Measurements from ENCODE around the gene SUPT20H. TPM values are rescaled to one million over a fixed set of nuclear protein-coding genes. Genes with fewer than 3 reads are reported as not detected.
A peak's percentile ranks its signal among the peaks of the same experiment; 100 is the strongest.
"Not testable (repeated sequence)": the region's sequence is repeated elsewhere in the genome, so short reads cannot be mapped to it uniquely, and the experiment has no call there.

The SUPT20H gene
- total RNA-seq, 1 experiment from 2014 or later: 42.9 TPM

DNA sequence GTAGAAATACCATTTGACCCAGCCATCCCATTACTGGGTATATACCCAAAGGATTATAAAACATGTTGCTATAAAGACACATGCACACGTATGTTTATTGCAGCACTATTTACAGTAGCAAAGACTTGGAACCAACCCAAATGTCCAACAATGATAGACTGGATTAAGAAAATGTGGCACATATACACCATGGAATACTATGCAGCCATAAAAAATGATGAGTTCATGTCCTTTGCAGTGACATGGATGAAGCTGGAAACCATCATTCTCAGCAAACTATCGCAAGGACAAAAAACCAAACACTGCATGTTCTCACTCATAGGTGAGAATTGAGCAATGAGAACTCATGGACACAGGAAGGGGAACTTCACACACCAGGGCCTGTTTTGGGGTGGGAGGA is 3.3 kb downstream of the SUPT20H start:
- DNase-seq (ENCODE audit: low read depth, low spot score); H3K9me2 ChIP-seq (ENCODE audit: insufficient read depth); H3K9me3 ChIP-seq (ENCODE audit: control insufficient read depth in 1 of 2, insufficient read depth in 1 of 2, low read depth in 1 of 2, low read length in 2 of 2); BruUV-seq (replicated peaks); POLR2A ChIA-PET; H3K4me3 ChIP-seq (replicated peaks in 1 of 2; ENCODE audit: low read depth in 1 of 2, low read length in 2 of 2); H3K4me2 ChIP-seq (ENCODE audit: low read length); CTCF ChIA-PET; H3K27ac ChIP-seq (ENCODE audit: low read depth, low read length); H3K9ac ChIP-seq (ENCODE audit: low read length); H2AFZ ChIP-seq (ENCODE audit: low read depth, low read length, poor library complexity, severe bottlenecking); RAD21 ChIA-PET (ENCODE audit: low non-redundant PET in 1 of 2, low total read pairs in 2 of 2, uncharacterized antibody in 2 of 2, unreplicated experiment in 2 of 2); ATAC-seq; H3K27me3 ChIP-seq (ENCODE audit: insufficient read depth, low read length); H4K20me1 ChIP-seq (ENCODE audit: insufficient read depth); H3K36me3 ChIP-seq (ENCODE audit: control insufficient read depth in 1 of 2, insufficient read depth in 2 of 2, low read length in 2 of 2): not testable (repeated sequence)
- Histone ChIP-seq H3K79me2 (ENCODE audit: insufficient read depth, low read length) (peaks cover 56% of the 10 kb centered on the region), H3K4me1 (ENCODE audit: control insufficient read depth in 1 of 2, insufficient read depth in 2 of 2, low read length in 2 of 2) (peaks cover 6 to 14% of the 10 kb centered on the region in 2 experiments; a peak in 3 of 4 replicates)
- intact Hi-C loops (cut with micrococcal nuclease): loop anchor here (5.0 kb wide), 1 partner anchor 54 kb away; the partner anchor contains the start of gene EXOSC8

- H3K9me2 ChIP-seq (ENCODE audit: insufficient read depth); RAD21 ChIA-PET (ENCODE audit: low non-redundant PET in 1 of 2, low total read pairs in 2 of 2, uncharacterized antibody in 2 of 2, unreplicated experiment in 2 of 2); H3K9ac ChIP-seq (ENCODE audit: low read length); H3K4me1 ChIP-seq (ENCODE audit: control insufficient read depth in 1 of 2, insufficient read depth in 2 of 2, low read length in 2 of 2); H2AFZ ChIP-seq (ENCODE audit: low read depth, low read length, poor library complexity, severe bottlenecking); H4K20me1 ChIP-seq (ENCODE audit: insufficient read depth); intact Hi-C loops (cut with micrococcal nuclease); POLR2A ChIA-PET; H3K27ac ChIP-seq (ENCODE audit: low read depth, low read length); H3K4me2 ChIP-seq (ENCODE audit: low read length); CTCF ChIA-PET; H3K27me3 ChIP-seq (ENCODE audit: insufficient read depth, low read length); ATAC-seq; DNase-seq (ENCODE audit: low read depth, low spot score); H3K36me3 ChIP-seq (ENCODE audit: control insufficient read depth in 1 of 2, insufficient read depth in 2 of 2, low read length in 2 of 2); H3K4me3 ChIP-seq (replicated peaks in 1 of 2; ENCODE audit: low read depth in 1 of 2, low read length in 2 of 2); BruUV-seq (replicated peaks); H3K9me3 ChIP-seq (ENCODE audit: control insufficient read depth in 1 of 2, insufficient read depth in 1 of 2, low read depth in 1 of 2, low read length in 2 of 2): not testable (repeated sequence)
- peaks cover 75% of the 10 kb centered on the region for H3K79me2 ChIP-seq (ENCODE audit: insufficient read depth, low read length)
Observed at GRCh38 chr13:37053111-37053510, 6.4 kb downstream of the SUPT20H start.

DNA sequence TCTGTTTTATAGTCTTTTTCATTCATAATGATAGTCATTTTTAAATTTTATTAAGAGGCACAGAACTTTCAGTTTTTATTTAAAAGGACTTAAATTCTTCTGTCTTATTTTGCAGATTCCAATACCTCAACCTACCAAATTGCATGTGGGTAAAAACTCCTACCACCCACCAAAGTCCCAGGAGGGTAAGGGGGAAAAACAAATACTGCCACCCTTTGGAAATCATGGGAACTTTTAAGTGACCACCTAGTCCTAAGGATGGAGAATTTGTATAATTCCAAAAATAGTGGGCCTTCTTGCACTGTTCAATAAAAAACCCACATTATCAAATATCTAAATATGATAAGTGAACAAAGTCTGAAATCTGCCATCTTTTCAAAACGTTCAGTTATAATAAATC is 9.7 kb downstream of the SUPT20H start:
- ATAC-seq: peak; percentile 42; the same call in 1 of the 2 replicates
- CTCF ChIA-PET: no interaction called here
- BruUV-seq (replicated peaks): no TSS peak

More for the DNA sequence above, 9.7 kb downstream of the SUPT20H start:
- H3K9me3 ChIP-seq (ENCODE audit: control insufficient read depth in 1 of 2, insufficient read depth in 1 of 2, low read depth in 1 of 2, low read length in 2 of 2): no peaks in the 10 kb centered on the region
- H3K27ac ChIP-seq (ENCODE audit: low read depth, low read length): no peak overlapping the region
- POLR2A ChIA-PET: no interaction called here
- no peaks in the 10 kb centered on the region for H3K9me2 ChIP-seq (ENCODE audit: insufficient read depth)
- H3K4me3 ChIP-seq (replicated peaks in 1 of 2; ENCODE audit: low read depth in 1 of 2, low read length in 2 of 2): no peak overlapping the region
- no peak overlapping the region for H3K9ac ChIP-seq (ENCODE audit: low read length)
- intact Hi-C loops (cut with micrococcal nuclease): loop anchor here (5.0 kb wide), 1 partner anchor 38 kb away; no protein-coding TSS in a partner anchor
- H4K20me1 ChIP-seq (ENCODE audit: insufficient read depth): peaks cover 11% of the 10 kb centered on the region; the same call in 1 of the 2 replicates
- no peaks in the 10 kb centered on the region for H3K4me1 ChIP-seq (ENCODE audit: control insufficient read depth in 1 of 2, insufficient read depth in 2 of 2, low read length in 2 of 2)
- no peak overlapping the region for H3K4me2 ChIP-seq (ENCODE audit: low read length)
- H3K36me3 ChIP-seq (ENCODE audit: control insufficient read depth in 1 of 2, insufficient read depth in 2 of 2, low read length in 2 of 2): peaks cover 15 to 28% of the 10 kb centered on the region in 2 experiments; a peak in 3 of 4 replicates
- DNase-seq (ENCODE audit: low read depth, low spot score): no peak
- H2AFZ ChIP-seq (ENCODE audit: low read depth, low read length, poor library complexity, severe bottlenecking): no peak overlapping the region
- RAD21 ChIA-PET (ENCODE audit: low non-redundant PET in 1 of 2, low total read pairs in 2 of 2, uncharacterized antibody in 2 of 2, unreplicated experiment in 2 of 2): no interaction called here
- TF ChIP-seq CTCF (IDR thresholded peaks at IDR 0.05 in 2 of 3, conservative IDR thresholded peaks at IDR 0.05 in 1 of 3; ENCODE audit: borderline replicate concordance in 1 of 3, insufficient read depth in 1 of 3, low read depth in 2 of 3, low read length in 2 of 3): peak in 2 of 3 experiments; percentile 37 to 53; a peak in 3 of 6 replicates
- no peak for TF ChIP-seq SRF (IDR thresholded peaks at IDR 0.05; ENCODE audit: low read depth)
- no peaks in the 10 kb centered on the region for H3K27me3 ChIP-seq (ENCODE audit: insufficient read depth, low read length)
- H3K79me2 ChIP-seq (ENCODE audit: insufficient read depth, low read length): peaks cover 79% of the 10 kb centered on the region
